Liver (tissue), 3 donors: ENCODE results near the gene LEF1.
A peak's percentile ranks its signal among the peaks of the same experiment; 100 is the strongest.

ENCODE experiments used
- CTCF ChIP-seq: fragments of 150-350 bp; IDR thresholded peaks from 2 replicates; pipeline ENCODE4 v1.5.1; 2017; ENCODE audit warnings: improper control_type of control experiment, low read depth, low read length; ENCODE audit not compliant: missing input control
- FOXA1 ChIP-seq: IDR thresholded peaks from 2 replicates; pipeline ENCODE4 v1.6.1; 2016; ENCODE audit warnings: antibody characterized with exemption
- GABPA ChIP-seq, 2 donors: IDR thresholded peaks in 1 of 2; conservative IDR thresholded peaks in 1 of 2; 2 replicates each; pipeline ENCODE4 v1.6.1; 2016; ENCODE audit warnings: antibody characterized with exemption in 2 of 2, mild to moderate bottlenecking in 1 of 2, moderate library complexity in 1 of 2
- MAX ChIP-seq: IDR thresholded peaks from 2 replicates; pipeline ENCODE4 v1.6.1; 2016; ENCODE audit warnings: antibody characterized with exemption
- SP1 ChIP-seq: IDR thresholded peaks from 2 replicates; pipeline ENCODE4 v1.6.1; 2018; ENCODE audit warnings: antibody characterized with exemption, mild to moderate bottlenecking
- YY1 ChIP-seq: IDR thresholded peaks from 2 replicates; pipeline ENCODE4 v1.6.1; 2016; ENCODE audit warnings: antibody characterized with exemption, mild to moderate bottlenecking
- ZBTB33 ChIP-seq: IDR thresholded peaks from 2 replicates; pipeline ENCODE4 v1.6.1; 2016; ENCODE audit warnings: antibody characterized with exemption
- donor health status: healthy.
- donor health status: healthy.

GRCh38 chr4:107999932-108000539 lies 168.7 kb downstream of the LEF1 start:
- peak; percentile 9 for TF ChIP-seq FOXA1
- peak; percentile 17 for TF ChIP-seq SP1
- TF ChIP-seq CTCF = no peak
- TF ChIP-seq MAX = no peak
- no peak for TF ChIP-seq GABPA (IDR thresholded peaks at IDR 0.05 in 1 of 2, conservative IDR thresholded peaks at IDR 0.05 in 1 of 2)
- TF ChIP-seq YY1 = no peak
- TF ChIP-seq ZBTB33 = peak; percentile 36
